Activated CD4-positive, alpha-beta T cell treated with anti-CD3 and anti-CD28 coated beads, Interleukin-2, amount 10 ng/mL, durations not matched to agents 24 days and 14 days (primary cell): ENCODE data around the gene CYSLTR1. TPM values are rescaled to one million over a fixed set of nuclear protein-coding genes. Genes with fewer than 3 reads are reported as not detected.
"Not testable (repeated sequence)": the region's sequence is repeated elsewhere in the genome, so short reads cannot be mapped to it uniquely, and the experiment has no call there.

Source experiments
- DNase-seq: peaks from one replicate; pipeline ENCODE4 v3.0.0; 2022
- H3K27ac Mint-ChIP-seq: one replicate; pipeline ENCODE4 v1.8.0; 2022; ENCODE audit warnings: mild to moderate bottlenecking, mixed read lengths
- H3K27me3 Mint-ChIP-seq: one replicate; pipeline ENCODE4 v1.8.0; 2022; ENCODE audit warnings: mixed read lengths
- H3K36me3 Mint-ChIP-seq: one replicate; pipeline ENCODE4 v1.8.0; 2022; ENCODE audit warnings: low read depth, mild to moderate bottlenecking, mixed read lengths
- H3K4me1 Mint-ChIP-seq: one replicate; pipeline ENCODE4 v1.8.0; 2021; ENCODE audit warnings: mixed read lengths
- H3K4me3 Mint-ChIP-seq: one replicate; pipeline ENCODE4 v1.8.0; 2022; ENCODE audit warnings: mild to moderate bottlenecking, moderate library complexity, mixed read lengths
- H3K9me3 Mint-ChIP-seq: one replicate; pipeline ENCODE4 v1.8.0; 2021; ENCODE audit warnings: mixed read lengths
- intact Hi-C: fragments of 100-400 bp; cut with micrococcal nuclease; formaldehyde crosslinking; loops from one replicate; pipeline ENCODE4 v1.15.1; 2023
- total RNA-seq: library from RNA; stranded (reverse); gene quantifications from 2 replicates; pipeline ENCODE4 v1.2.3, GENCODE V29; 2022

The CYSLTR1 gene
- total RNA-seq, 1 donor from 2014 or later = 16.1 TPM

DNA sequence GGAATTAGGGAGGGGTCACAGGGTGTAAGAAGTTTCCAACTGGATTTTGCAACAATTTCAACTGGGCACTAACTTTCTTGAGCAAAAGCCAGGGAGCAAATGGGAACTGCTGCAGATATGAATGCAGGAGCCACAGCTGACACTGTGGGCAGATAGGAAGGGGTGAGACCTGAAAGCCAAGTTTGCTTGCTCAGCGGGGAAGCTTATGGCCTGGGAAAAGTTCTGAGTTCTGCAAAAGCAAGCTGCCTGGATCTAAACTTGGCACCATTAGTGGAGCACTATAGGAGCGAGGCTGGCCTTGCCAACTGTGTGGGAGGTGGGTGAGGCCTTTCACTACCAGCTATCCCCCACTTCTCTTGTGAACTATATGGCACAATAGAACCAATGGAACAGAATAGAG lies 11.1 kb downstream of the CYSLTR1 start:
- H3K4me3 Mint-ChIP-seq = no peak overlapping the region
- H3K27ac Mint-ChIP-seq = peak overlapping the region; percentile 87
- H3K4me1 Mint-ChIP-seq = peaks cover 48% of the 10 kb centered on the region
- intact Hi-C loops = no loop called here
- H3K9me3 Mint-ChIP-seq = peaks cover 11% of the 10 kb centered on the region
- no peak for DNase-seq
- peaks cover 68% of the 10 kb centered on the region for H3K36me3 Mint-ChIP-seq
- H3K27me3 Mint-ChIP-seq = no peaks in the 10 kb centered on the region

- Mint-ChIP-seq H3K9me3 (peaks cover 8% of the 10 kb centered on the region), H3K4me3 (no peak overlapping the region), H3K4me1 (peaks cover 46% of the 10 kb centered on the region), H3K36me3 (peaks cover 68% of the 10 kb centered on the region), H3K27ac (peak overlapping the region; percentile 87), H3K27me3 (no peaks in the 10 kb centered on the region)
- intact Hi-C loops = no loop called here
- DNase-seq = no peak
Measured at GRCh38 chrX:78315745-78316144, 11.7 kb downstream of the CYSLTR1 start.

DNA sequence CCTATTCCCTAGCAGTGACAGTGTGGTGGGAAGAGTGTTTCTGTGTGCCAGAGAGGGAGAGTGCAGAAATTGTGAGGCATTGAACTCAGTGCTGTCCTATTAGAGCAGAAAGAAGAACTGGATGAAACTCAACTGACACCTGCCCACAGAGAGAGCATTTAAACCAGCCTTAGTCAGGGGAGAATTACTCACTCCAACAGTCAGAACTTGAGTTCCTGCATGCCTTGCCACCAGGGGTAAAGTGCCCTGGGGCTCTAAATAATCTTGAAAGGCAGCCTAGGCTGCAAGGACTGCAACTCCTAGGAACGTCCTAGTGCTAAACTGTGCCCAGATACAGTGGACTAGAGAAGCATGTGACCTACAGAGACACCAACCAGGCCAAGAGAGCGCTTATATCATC lies 12.8 kb downstream of the CYSLTR1 start:
- Mint-ChIP-seq H3K9me3 (peaks cover 14% of the 10 kb centered on the region), H3K36me3 (peaks cover 68% of the 10 kb centered on the region), H3K27me3 (no peaks in the 10 kb centered on the region), H3K4me1 (peaks cover 49% of the 10 kb centered on the region), H3K4me3 (peak overlapping the region; percentile 44), H3K27ac (peak overlapping the region; percentile 87)
- intact Hi-C loops = loop anchor here (1.0 kb wide), 2 partner anchors 9 to 16 kb away; no protein-coding TSS in a partner anchor
- DNase-seq = no peak

DNA sequence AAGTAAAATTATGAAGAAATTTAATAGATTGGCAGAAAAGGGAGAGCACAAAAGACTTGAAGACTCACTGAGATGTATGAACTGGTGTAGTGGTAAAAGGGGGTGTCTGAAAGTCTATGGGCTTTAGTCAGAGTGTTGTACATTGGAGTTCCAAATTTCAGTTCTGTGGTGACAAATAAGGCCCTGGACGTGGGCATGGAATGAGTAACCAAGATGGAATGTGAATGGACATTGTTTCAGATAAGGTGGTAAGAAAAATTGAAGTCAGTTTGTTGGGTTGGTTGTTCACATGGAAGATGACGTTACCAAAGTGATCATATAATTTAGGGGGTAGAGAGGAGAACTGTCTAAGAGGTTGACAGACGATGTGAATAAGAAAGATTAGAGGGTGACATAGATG lies 13.9 kb downstream of the CYSLTR1 start:
- Mint-ChIP-seq H3K36me3 (peaks cover 72% of the 10 kb centered on the region), H3K4me3 (peak overlapping the region; percentile 44), H3K27ac (peak overlapping the region; percentile 87), H3K27me3 (no peaks in the 10 kb centered on the region), H3K9me3 (peaks cover 14% of the 10 kb centered on the region), H3K4me1 (peaks cover 49% of the 10 kb centered on the region)
- DNase-seq = no peak
- intact Hi-C loops = no loop called here

- no peak overlapping the region for H3K27ac Mint-ChIP-seq
- peaks cover 14% of the 10 kb centered on the region for H3K4me1 Mint-ChIP-seq
- H3K27me3 Mint-ChIP-seq = no peaks in the 10 kb centered on the region
- no peak overlapping the region for H3K4me3 Mint-ChIP-seq
- intact Hi-C loops = no loop called here
- no peak for DNase-seq
- H3K36me3 Mint-ChIP-seq = peaks cover 71% of the 10 kb centered on the region
- peaks cover 9% of the 10 kb centered on the region for H3K9me3 Mint-ChIP-seq
Measured at GRCh38 chrX:78307665-78308064, 19.7 kb downstream of the CYSLTR1 start.

GRCh38 chrX:78303086-78303485 lies 24.3 kb downstream of the CYSLTR1 start:
- H3K9me3 Mint-ChIP-seq = peaks cover 4% of the 10 kb centered on the region
- H3K27me3 Mint-ChIP-seq = no peaks in the 10 kb centered on the region
- peaks cover 71% of the 10 kb centered on the region for H3K36me3 Mint-ChIP-seq
- no peaks in the 10 kb centered on the region for H3K4me1 Mint-ChIP-seq
- no peak overlapping the region for H3K4me3 Mint-ChIP-seq
- intact Hi-C loops = no loop called here
- no peak overlapping the region for H3K27ac Mint-ChIP-seq
- no peak for DNase-seq

- H3K9me3 Mint-ChIP-seq, H3K27ac Mint-ChIP-seq, DNase-seq, intact Hi-C loops, H3K4me1 Mint-ChIP-seq, H3K4me3 Mint-ChIP-seq, H3K27me3 Mint-ChIP-seq: not testable (repeated sequence)
- peaks cover 68% of the 10 kb centered on the region for H3K36me3 Mint-ChIP-seq
Measured at GRCh38 chrX:78300933-78301332, 26.5 kb downstream of the CYSLTR1 start.

DNA sequence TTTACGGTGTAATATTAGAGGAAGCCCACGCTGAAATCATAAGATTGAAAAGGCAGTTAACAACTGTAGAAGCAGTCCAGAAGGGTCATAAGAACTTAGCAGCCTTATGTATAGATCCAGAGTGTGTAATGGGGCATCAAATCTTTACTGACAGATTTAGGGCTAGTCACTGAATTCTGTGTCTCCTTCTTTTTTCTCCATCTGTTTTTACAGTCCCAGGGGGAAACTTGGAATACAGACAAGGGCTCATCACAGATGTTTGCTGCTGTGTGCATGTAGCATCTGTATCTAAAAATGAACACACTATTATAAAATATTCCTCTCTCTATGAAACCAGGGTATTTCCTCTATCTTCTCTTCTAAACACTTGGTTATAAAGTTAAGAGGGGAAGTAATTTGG lies 43.9 kb downstream of the CYSLTR1 start:
- peaks cover 67% of the 10 kb centered on the region for H3K36me3 Mint-ChIP-seq
- DNase-seq = no peak
- H3K27ac Mint-ChIP-seq = no peak overlapping the region
- H3K9me3 Mint-ChIP-seq = peaks cover 4% of the 10 kb centered on the region
- intact Hi-C loops = no loop called here
- no peaks in the 10 kb centered on the region for H3K4me1 Mint-ChIP-seq
- H3K27me3 Mint-ChIP-seq = no peaks in the 10 kb centered on the region
- H3K4me3 Mint-ChIP-seq = no peak overlapping the region

DNA sequence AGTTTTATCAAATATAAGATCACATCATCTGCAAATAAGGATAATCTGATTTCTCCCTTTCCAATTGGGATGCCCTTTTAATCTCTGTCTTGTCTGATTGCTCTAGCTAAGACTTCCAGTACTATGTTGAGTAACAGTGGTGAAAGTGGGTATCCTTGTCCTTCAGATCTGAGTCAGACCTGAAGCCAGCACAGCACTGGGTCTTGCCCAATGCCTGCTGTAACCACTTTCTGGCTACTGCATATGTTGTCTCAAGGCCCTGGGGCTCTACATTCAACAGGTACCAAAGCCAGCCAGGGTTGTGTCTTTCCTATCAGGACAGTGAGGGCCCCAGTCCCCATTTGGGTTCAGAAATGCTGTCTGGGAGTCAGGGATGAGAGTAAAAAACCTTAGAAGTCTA lies 90.3 kb downstream of the CYSLTR1 start:
- intact Hi-C loops = no loop called here
- Mint-ChIP-seq H3K9me3 (no peaks in the 10 kb centered on the region), H3K36me3 (no peaks in the 10 kb centered on the region), H3K4me3 (no peak overlapping the region), H3K4me1 (no peaks in the 10 kb centered on the region), H3K27me3 (no peaks in the 10 kb centered on the region), H3K27ac (no peak overlapping the region)
- no peak for DNase-seq

DNA sequence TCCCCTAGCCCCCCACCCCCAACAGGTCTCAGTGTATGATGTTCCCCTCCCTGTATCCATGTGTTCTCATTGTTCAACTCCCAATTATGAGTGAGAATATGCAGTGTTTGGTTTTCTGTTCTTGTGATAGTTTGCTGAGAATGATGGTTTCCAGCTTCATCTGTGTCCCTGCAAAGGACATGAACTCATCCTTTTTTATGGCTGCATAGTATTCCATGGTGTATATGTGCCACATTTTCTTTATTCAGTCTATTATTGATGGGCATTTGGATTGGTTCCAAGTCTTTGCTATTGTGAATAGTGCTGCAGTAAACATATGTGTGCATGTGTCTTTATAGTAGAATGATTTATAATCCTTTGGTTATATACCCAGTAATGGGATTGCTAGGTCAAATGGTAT lies 101.4 kb downstream of the CYSLTR1 start:
- H3K4me1 Mint-ChIP-seq, intact Hi-C loops, H3K4me3 Mint-ChIP-seq, H3K27me3 Mint-ChIP-seq, H3K27ac Mint-ChIP-seq, DNase-seq, H3K36me3 Mint-ChIP-seq: not testable (repeated sequence)
- peaks cover 11% of the 10 kb centered on the region for H3K9me3 Mint-ChIP-seq

Other genes starting within 250 kb of the CYSLTR1 start
- 1,039 and 1,063 TPM in 2 replicates for gene PGK1, start 223.4 kb downstream of the CYSLTR1 start, total RNA-seq
- gene TAF9B, start 188.0 kb downstream of the CYSLTR1 start, total RNA-seq = 14.6 and 16.1 TPM in 2 replicates